Measurements from ENCODE around the gene LGR6. TPM values are rescaled to one million over a fixed set of nuclear protein-coding genes. Genes with fewer than 3 reads are reported as not detected.

LGR6 gene
- total and polyA plus RNA-seq, 2 of the 8 experiments (the other 6 are each of a cell fraction or from before 2014, with no cell fraction given): 0.50 to 1.0 TPM

DNA sequence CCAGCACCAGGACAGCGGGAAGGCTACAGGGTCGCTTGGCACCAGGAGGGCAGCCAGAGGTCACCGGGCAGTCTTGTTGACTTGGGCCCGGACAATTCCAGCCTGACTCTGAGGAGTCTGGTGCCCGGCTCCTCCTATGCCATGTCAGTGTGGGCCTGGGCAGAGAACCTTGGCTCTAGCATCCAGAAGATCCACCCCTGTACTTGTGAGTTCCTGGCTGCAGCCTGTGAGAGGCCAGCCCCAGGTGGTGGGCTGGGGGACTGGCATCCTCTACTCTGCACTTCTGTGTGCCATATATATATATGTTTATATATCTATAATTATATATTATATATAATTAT is 21.6 kb upstream of the LGR6 start:
- POLR2A ChIA-PET (ENCODE audit: partially characterized antibody): no interaction called here
- Histone ChIP-seq H2BK120ac (replicated peaks; ENCODE audit: low read depth, low read length) (no peak overlapping the region), H3K36me3 (ENCODE audit: control insufficient read depth in 2 of 4, insufficient read depth in 4 of 4, low read length in 3 of 4) (no peaks in the 10 kb centered on the region), H3K9me3 (ENCODE audit: insufficient read depth in 2 of 2, low read depth in 1 of 2, low read length in 1 of 2) (no peaks in the 10 kb centered on the region), H3K4ac (replicated peaks; ENCODE audit: insufficient read length, low read depth, low read length) (no peak overlapping the region), H3K4me2 (ENCODE audit: insufficient read depth in 1 of 2, low read depth in 2 of 2, low read length in 2 of 2) (no peak overlapping the region), H4K8ac (ENCODE audit: extremely low read depth, insufficient read depth, low read length) (no peak overlapping the region), H3K23ac (ENCODE audit: insufficient read length) (no peak overlapping the region), H4K5ac (ENCODE audit: insufficient read length, low read depth, low read length) (no peak overlapping the region), H2BK15ac (ENCODE audit: low read length) (no peak overlapping the region), H3K79me2 (ENCODE audit: control insufficient read depth in 1 of 2, insufficient read depth in 2 of 2, low read length in 2 of 2) (no peaks in the 10 kb centered on the region), H3K4me1 (replicated peaks in 1 of 4; ENCODE audit: control insufficient read depth in 3 of 4, insufficient read depth in 4 of 4, low read length in 3 of 4) (peaks cover 0 to 3% (median 0%) of the 10 kb centered on the region in 4 experiments; a peak in 1 of 7 replicates), H2BK5ac (ENCODE audit: low read depth, low read length) (no peak overlapping the region; the same call in 1 of the 2 replicates), H3K4me3 (ENCODE audit: extremely low read depth in 1 of 4, insufficient read depth in 2 of 4, low read depth in 3 of 4, low read length in 4 of 4) (no peak overlapping the region), H3K18ac (ENCODE audit: extremely low read depth, low read length) (no peak overlapping the region), H3K14ac (ENCODE audit: insufficient read length) (no peak overlapping the region), H2AFZ (ENCODE audit: low read length) (no peak overlapping the region), H3K27ac (ENCODE audit: low read depth, low read length) (no peak overlapping the region), H4K91ac (replicated peaks; ENCODE audit: insufficient read length, low read length) (no peak overlapping the region), H3K27me3 (replicated peaks in 1 of 4; ENCODE audit: control insufficient read depth in 3 of 4, extremely low read depth in 1 of 4, insufficient read depth in 3 of 4, low read length in 3 of 4) (no peaks in the 10 kb centered on the region), H3K23me2 (ENCODE audit: low read depth, low read length) (no peaks in the 10 kb centered on the region), H3K9ac (replicated peaks in 1 of 4; ENCODE audit: extremely low read depth in 1 of 4, low read depth in 3 of 4, low read length in 3 of 4) (no peak overlapping the region), H3K56ac (replicated peaks; ENCODE audit: insufficient read length, low read depth, low read length) (no peak overlapping the region), H4K20me1 (replicated peaks in 1 of 2; ENCODE audit: control insufficient read depth in 1 of 2, insufficient read depth in 2 of 2, low read length in 2 of 2) (no peaks in the 10 kb centered on the region), H2BK12ac (ENCODE audit: low read depth, low read length) (no peak overlapping the region), H2BK20ac (ENCODE audit: low read length) (no peak overlapping the region), H3K79me1 (ENCODE audit: low read depth, low read length) (no peaks in the 10 kb centered on the region), H2AK5ac (ENCODE audit: low read depth, low read length) (0 out of 2 replicates have a peak overlapping the region, but pooled peaks have one; percentile 53)
- DNase-seq (ENCODE audit: low read depth in 1 of 2, low spot score in 2 of 2) (no peak), FAIRE-seq (no peak)
- CTCF ChIA-PET (ENCODE audit: partially characterized antibody): interaction anchor here (10.1 kb wide), 1 partner anchor 16 kb away, joined by 77 read pairs; no protein-coding TSS in a partner anchor
- TF ChIP-seq TAF1 (IDR thresholded peaks at IDR 0.05; ENCODE audit: low read depth, low read length) (no peak), ASH2L (IDR thresholded peaks at IDR 0.05; ENCODE audit: low read length) (no peak), HDAC6 (IDR thresholded peaks at IDR 0.05; ENCODE audit: low read depth, low read length) (no peak)
- 98% methylated on average over 5 of the region's 5 CpGs; no CpG with 5 or more reads in 1 of the 2 experiments for WGBS, 2 experiments (ENCODE audit: extremely low coverage in 1 of 2, insufficient coverage in 1 of 2, insufficient read length in 1 of 2, insufficient replicate concordance in 2 of 2, low coverage in 1 of 2, low lambda C conversion rate in 2 of 2, missing lambda C conversion rate in 1 of 2)
